Measurements from ENCODE around the gene SSBP3.

Gene SSBP3

DNA sequence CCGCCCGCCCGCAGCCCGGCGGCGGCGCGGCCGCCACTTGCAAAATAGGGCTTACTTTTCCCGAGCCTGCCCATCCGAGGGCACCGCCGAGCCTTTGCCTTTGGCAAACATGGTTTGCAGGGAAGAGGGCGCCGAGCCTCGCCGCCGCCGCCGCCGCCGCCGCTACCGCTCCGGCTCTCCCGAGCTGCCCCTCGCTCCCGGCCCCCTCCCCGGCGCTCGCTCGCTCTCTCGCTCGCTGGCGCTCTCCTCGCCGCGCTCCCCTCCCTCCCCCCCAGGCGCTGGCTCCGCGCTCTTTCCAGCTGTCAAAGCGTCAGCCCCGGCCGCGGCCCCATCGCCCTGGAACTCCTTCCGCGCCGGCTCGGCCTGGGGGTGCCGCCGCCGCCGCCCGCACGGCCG, 298 bp downstream of the SSBP3 start:
- TF ChIP-seq POLR2AphosphoS5 (IDR thresholded peaks at IDR 0.05; ENCODE audit: low read depth, low read length) (no peak), SIN3A (IDR thresholded peaks at IDR 0.05; ENCODE audit: borderline replicate concordance, insufficient read depth, low read length) (no peak), FOXP2 (optimal IDR thresholded peaks at IDR 0.05; ENCODE audit: borderline replicate concordance, extremely low read depth, extremely low read length, insufficient read depth) (no peak), TAF1 (IDR thresholded peaks at IDR 0.05; ENCODE audit: borderline replicate concordance, insufficient read depth, low read length) (no peak)
- TF ChIP-seq, protein P1, sequence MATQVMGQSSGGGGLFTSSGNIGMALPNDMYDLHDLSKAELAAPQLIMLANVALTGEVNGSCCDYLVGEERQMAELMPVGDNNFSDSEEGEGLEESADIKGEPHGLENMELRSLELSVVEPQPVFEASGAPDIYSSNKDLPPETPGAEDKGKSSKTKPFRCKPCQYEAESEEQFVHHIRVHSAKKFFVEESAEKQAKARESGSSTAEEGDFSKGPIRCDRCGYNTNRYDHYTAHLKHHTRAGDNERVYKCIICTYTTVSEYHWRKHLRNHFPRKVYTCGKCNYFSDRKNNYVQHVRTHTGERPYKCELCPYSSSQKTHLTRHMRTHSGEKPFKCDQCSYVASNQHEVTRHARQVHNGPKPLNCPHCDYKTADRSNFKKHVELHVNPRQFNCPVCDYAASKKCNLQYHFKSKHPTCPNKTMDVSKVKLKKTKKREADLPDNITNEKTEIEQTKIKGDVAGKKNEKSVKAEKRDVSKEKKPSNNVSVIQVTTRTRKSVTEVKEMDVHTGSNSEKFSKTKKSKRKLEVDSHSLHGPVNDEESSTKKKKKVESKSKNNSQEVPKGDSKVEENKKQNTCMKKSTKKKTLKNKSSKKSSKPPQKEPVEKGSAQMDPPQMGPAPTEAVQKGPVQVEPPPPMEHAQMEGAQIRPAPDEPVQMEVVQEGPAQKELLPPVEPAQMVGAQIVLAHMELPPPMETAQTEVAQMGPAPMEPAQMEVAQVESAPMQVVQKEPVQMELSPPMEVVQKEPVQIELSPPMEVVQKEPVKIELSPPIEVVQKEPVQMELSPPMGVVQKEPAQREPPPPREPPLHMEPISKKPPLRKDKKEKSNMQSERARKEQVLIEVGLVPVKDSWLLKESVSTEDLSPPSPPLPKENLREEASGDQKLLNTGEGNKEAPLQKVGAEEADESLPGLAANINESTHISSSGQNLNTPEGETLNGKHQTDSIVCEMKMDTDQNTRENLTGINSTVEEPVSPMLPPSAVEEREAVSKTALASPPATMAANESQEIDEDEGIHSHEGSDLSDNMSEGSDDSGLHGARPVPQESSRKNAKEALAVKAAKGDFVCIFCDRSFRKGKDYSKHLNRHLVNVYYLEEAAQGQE (IDR thresholded peaks at IDR 0.05; ENCODE audit: insufficient read depth in 1 of 2, low read depth in 2 of 2, low read length in 2 of 2): no peak

DNA sequence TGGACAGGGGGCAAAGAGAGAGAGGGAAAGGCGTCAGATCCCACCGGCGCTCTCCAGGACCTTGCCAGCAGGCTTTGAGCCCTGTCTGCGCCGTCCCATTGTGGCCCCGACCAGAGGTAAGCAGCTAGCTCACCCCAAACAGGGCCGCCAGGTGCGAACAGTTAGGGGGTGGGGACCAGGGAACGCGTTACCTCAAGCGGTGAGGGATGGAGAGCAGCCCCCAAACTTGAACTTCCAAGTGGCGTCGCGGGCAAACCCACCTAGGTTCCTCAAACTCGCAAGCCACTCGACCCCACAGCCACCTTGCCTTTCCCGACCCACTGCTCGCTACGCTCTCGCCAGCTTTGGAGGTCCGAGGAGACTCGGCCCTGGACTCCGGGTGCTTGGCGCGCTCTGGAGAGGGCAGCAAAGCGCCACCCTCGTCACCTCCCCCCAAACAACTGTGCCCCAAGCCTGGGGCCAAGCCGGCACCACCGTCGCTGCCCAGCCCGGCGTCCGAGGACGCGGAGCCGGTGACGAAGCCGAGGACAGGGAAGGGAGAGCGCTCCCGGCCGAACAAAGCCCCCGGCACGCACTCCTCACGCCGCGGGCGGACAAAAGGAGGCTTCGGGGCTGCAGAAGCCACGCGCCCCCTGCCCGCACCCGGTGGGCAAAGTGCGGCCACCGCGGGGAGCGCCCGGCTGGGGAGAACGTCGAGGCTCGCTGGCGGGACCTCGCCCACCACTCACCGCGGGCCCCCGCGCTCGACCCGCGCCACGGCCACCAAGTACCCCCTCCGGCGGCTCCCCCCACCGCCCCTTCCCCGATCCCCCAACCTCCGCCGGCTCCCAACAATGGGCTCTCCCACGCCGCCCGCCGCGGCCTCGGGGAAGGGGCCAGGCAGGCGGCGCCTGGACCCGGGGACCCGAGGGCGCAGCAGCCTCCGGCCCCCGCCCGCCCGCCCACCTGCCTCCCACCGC, 976 bp downstream of the SSBP3 start:
- TF ChIP-seq, protein P1 (IDR thresholded peaks at IDR 0.05; ENCODE audit: insufficient read depth in 1 of 2, low read depth in 2 of 2, low read length in 2 of 2): no peak
- no peak for TF ChIP-seq FOXP2 (optimal IDR thresholded peaks at IDR 0.05; ENCODE audit: borderline replicate concordance, extremely low read depth, extremely low read length, insufficient read depth)
- TF ChIP-seq POLR2AphosphoS5 (IDR thresholded peaks at IDR 0.05; ENCODE audit: low read depth, low read length): no peak
- TF ChIP-seq TAF1 (IDR thresholded peaks at IDR 0.05; ENCODE audit: borderline replicate concordance, insufficient read depth, low read length): no peak
- TF ChIP-seq SIN3A (IDR thresholded peaks at IDR 0.05; ENCODE audit: borderline replicate concordance, insufficient read depth, low read length): no peak

DNA sequence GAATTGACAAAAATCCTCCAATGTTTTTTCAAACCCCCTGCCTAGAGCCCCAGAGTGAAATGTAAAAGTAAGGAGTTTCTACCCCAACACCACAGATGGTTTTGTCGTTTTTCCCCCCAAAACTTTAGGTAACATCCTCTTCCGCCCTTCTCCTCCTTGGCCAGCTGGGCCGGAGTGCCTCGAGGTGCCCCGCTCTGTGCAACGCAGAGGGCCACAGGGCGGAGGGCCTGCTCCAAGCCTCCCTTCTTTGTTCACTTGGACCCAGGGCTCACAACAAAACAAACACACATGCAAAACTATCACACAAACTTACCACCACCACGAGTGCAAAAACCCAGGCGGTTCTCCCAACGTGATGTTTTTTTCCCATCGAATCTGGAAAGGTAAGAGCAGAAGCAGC, 1.9 kb downstream of the SSBP3 start:
- TF ChIP-seq TAF1 (IDR thresholded peaks at IDR 0.05; ENCODE audit: borderline replicate concordance, insufficient read depth, low read length) (no peak), POLR2AphosphoS5 (IDR thresholded peaks at IDR 0.05; ENCODE audit: low read depth, low read length) (no peak), SIN3A (IDR thresholded peaks at IDR 0.05; ENCODE audit: borderline replicate concordance, insufficient read depth, low read length) (no peak), FOXP2 (optimal IDR thresholded peaks at IDR 0.05; ENCODE audit: borderline replicate concordance, extremely low read depth, extremely low read length, insufficient read depth) (no peak)
- TF ChIP-seq, protein P1 (IDR thresholded peaks at IDR 0.05; ENCODE audit: insufficient read depth in 1 of 2, low read depth in 2 of 2, low read length in 2 of 2): no peak

DNA sequence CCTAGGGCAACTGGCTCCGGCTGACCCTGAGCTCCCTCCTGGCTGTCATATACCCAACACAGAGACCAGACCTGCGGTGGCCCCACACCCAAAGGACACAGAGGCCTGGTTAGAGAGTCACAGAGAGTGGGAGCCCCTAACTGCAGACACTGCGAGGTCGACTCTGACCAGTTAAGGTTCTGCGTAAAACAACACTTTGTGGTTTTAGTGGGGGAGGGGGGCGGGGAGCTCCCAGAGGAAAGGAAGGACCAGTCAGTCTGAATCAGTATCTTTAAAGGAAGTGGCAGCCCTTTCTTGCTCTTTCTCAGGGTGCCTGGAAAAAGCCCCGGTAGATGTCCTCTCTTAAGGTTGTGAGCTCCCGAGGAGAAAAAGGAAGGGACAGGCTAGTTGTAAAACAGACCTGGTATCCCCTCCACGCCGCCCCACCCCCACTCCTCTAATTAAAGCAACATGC, 2.4 kb downstream of the SSBP3 start:
- no peak for TF ChIP-seq POLR2AphosphoS5 (IDR thresholded peaks at IDR 0.05; ENCODE audit: low read depth, low read length)
- TF ChIP-seq, protein P1 (IDR thresholded peaks at IDR 0.05; ENCODE audit: insufficient read depth in 1 of 2, low read depth in 2 of 2, low read length in 2 of 2): no peak
- no peak for TF ChIP-seq FOXP2 (optimal IDR thresholded peaks at IDR 0.05; ENCODE audit: borderline replicate concordance, extremely low read depth, extremely low read length, insufficient read depth)
- TF ChIP-seq SIN3A (IDR thresholded peaks at IDR 0.05; ENCODE audit: borderline replicate concordance, insufficient read depth, low read length): peak; percentile 59; the same call in 1 of the 2 replicates

Data from PFSK-1 (cell line).